HT-29 (cell line): ENCODE data around the gene KLHL22. TPM values are rescaled to one million over a fixed set of nuclear protein-coding genes. Genes with fewer than 3 reads are reported as not detected.

Experiments
- DNase-seq: peaks from one replicate; pipeline ENCODE4 v3.0.0-alpha.2; 2015; ENCODE audit warnings: low spot score
- total RNA-seq: library from RNA; depleted of rRNA; stranded (reverse); fragments of >200 nt; shearing (Covaris generic); gene quantifications from 2 replicates; pipeline ENCODE4 v1.2.3, GENCODE V29; 2014

The KLHL22 gene
- total RNA-seq, 1 experiment from 2014 or later: 15.7 TPM

DNA sequence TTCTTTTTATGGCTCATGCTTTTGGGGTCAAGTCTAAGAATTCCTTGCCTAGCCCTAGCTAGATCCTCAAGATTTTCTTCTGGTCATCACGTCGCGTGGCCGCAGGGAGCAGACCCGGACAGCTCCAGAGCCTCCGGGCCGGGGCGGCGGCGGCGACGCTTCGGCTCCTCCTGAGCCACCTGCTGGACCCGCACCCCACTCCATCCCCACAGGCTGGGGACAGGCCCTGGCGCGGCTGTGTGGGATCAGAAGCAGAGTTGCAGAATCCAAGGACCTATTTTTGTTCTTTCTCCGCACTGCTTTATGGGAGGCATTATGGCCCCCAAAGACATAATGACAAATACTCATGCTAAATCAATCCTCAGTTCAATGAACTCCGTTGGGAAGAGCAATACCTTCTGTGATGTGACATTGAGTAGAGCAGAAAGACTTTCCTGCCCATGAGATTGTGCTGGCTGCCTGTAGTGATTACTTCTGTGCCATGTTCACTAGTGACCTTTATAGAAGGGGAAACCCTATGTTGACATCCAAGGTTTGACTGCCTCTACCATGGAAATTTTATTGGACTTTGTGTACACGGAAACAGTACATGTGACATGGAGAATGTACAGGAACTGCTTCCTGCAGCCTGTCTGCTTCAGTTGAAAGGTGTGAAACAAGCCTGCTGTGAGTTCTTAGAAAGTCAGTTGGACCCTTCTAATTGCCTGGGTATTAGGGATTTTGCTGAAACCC, 45.6 kb downstream of the KLHL22 start:
- no peak for DNase-seq

DNA sequence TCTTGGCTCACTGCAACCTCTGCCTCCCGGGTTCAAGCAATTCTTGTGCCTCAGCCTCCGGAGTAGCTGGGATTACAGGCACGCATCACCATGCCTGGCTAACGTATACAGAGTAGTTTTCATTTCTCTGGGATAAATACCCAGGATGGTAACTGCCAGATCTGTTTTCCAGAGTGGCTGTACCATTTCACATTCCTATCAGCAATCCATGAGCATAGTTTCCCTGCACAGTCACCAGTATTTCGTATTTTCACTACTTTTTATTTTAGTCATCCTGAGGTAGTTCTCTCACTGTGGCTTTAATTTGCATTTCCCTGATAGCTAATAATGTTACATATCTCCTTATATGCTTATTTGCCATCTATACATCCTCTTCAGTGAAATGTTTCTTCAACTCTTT, 47.0 kb downstream of the KLHL22 start:
- DNase-seq: no peak

DNA sequence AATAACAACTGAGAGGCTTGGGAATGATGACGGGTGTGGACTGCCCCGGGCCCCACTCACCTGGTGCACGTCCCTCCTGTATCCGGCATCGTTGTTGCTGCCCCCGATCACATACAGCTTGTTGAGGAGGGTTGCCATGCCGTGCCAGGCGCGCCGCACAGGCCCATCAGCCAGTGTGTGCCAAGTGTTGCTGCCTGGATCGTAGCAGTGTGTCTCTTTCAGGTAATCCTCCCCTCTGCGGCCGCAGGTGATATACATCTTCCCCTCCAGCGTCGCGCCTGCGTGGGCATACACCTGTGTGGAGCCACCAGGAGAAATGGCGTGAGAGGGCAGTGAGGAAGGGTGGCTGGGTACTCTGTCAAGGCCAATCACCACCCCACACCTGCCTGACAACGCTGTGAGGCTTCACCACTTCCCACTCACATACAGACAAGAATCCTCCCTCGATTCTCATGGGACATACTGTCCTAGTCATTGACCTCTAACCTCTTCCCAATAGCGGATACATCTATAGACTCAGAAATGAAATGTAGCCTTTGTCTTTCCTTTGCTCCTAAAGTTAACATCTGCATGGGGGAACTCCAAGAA, 49.1 kb downstream of the KLHL22 start:
- DNase-seq: no peak

DNA sequence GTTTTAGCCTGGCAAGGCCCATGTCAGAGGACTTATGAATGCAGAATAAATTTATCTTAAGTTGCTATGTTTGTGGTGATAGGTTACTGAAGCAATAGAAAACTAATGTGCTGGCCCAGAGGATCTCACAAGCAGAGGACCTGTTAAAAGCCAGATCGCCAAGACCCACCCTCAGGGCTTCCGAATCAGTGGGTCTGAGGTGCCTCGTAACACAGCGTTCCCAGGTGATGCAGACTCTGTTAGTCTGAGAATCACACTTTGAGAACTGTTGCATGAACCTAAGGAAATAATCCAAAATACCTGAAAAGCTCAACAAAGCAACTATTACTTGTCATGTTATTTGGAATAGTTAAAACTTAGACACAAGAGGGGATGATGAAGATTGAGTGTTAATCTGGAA, 51.3 kb downstream of the KLHL22 start:
- no peak for DNase-seq

DNA sequence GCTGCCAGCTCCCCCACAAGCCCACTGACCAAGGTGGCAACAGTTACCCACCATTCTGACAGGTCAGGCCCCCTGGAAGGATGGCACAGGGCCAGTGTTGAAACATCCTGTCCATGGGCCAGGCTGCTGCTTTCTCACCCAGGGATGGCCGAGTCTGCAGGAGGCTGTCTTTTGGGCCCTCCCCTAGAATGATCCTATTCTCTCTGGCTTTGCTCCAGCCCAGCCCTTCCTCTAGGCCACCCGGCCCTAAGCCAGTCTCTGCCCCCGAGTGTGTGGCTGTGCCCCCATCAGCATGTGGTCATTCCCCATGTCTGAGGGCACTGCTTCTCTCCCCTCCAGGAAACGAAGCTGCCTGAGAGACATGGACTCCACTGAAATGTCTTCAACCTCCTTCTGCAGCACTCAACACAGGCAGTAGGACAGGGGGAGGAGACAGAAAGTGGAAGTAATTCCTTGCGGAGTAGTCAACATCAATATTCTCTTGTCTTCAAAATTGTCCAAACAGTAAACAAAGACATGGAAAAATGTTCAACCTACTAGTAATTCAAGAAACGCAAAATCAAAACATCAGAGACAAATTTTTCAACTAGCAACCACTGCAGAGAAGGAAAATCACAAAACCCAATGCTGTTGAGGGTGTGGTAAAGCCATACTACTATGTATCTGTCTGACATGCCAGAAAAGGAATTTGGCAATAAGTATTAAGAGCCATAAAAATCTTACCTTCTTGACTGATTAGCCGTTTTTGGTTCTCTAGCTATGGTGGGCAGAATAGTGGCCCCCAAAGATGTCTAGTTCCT, 52.9 kb downstream of the KLHL22 start:
- DNase-seq: no peak

DNA sequence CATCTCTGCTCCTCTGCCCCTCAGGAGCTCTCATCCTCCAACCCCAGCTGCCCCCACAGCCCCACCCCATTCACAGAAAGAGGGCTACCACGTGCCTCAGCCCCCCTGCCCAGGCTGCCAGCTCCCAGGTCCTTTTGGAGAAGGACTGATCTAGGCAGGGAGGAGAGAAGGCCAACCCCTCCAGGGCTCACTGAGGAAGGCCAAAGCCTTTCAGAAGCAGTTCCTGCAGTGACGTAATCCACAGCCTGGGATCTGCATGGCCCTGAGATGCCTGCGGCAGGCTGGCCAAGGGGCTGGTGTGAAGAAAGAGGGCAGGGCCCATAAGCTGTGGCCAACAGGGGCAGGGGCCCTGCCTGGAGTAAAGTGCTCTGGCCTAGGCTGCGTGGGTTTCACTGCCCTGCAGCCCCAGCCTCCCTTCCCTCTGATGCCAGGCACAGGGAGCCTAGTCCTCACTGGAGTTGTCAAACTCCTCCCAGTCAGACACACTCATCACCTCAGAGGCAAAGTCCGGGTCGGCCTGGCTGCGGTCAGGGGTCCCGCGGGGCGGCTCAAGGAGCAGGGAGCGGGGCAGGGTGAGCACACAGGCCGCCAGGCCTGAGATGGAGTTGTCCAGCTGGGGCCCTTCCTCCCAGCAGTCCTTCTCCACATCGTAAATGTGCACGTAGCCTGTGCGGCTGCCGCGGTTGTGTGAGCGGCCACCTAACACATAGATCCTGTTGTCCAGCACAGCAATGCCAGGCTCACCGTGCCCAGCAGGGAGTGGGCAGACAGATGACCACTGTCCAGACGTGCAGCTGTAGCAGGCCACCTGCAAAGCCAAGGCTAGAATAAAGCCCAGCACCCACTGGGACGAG, 53.7 kb downstream of the KLHL22 start:
- no peak for DNase-seq

DNA sequence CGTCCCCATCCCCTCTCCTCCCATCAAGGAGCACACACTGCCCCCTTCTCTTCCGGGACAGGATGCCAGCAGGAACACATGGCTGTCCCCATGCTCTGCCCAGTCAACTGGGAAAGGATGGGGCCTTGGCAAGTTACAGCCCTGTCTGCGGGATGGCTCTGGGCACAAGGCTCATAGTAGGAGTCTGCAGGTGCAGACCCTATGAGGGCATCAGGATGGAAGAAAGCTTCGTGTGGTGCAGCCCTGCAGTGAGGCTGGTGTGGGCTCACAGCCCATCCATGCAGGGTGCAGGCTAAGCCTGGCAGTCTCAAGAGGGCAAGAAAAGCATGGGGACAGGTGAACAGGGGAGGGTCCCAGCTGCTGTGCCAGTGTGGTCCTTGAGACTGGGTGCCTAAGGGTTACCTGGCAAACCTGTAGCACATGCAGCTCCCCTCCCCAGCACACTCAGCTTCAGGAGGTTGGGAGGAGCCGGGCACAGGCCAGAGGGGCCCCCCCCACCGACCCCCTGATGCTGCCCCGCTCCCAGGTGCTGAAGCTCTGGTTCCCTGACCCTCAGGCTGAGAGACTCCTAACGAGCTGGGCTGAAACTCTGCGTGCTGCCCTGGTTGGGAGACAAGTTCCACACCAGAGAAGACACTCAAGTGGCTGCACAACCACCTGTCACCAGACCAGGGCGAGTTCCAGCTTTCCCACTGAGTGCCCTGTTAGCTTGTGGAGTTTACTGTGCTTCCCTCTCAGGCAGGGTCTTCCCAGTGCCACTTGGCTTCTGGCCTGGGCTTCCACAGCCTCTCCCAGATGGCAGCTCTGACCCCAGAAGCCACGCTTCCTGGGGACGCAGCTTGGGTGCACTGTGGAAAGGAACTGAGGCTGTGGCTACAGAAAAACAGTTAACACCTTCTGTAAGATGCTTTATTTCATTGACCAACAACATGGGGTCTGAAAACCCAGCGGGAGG, 54.7 kb downstream of the KLHL22 start:
- no peak for DNase-seq

DNA sequence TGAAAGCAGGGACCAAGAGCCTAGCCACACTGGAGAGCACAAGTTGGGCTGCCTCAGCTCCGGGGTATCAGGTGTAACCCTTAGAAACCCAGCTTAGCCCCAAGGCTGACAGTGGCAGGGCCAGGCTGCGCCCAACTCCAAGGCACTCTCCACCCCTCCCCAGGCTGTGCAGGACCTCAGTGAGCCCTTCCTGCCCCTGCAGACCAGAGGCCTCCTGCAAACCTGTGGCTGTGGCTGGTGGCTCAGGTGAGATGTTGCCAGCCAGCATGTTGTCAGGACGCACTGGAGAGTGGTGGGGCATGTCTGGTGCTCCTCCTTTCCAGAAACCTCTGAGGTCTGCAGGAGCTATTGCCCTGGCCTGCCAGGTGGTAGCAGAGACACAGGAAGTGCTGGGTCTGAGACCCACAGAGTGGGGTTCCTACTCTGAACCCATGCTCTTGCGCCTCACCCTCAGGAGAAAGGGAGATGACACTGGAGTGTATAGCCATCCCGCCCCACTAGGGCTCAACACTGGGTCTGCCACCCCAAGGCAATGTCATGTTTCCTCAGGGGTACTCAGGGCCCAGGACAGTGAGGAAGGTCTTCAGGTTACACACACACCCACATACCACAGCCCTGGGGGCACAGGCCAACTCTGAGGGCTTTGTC, 55.5 kb downstream of the KLHL22 start:
- no peak for DNase-seq

DNA sequence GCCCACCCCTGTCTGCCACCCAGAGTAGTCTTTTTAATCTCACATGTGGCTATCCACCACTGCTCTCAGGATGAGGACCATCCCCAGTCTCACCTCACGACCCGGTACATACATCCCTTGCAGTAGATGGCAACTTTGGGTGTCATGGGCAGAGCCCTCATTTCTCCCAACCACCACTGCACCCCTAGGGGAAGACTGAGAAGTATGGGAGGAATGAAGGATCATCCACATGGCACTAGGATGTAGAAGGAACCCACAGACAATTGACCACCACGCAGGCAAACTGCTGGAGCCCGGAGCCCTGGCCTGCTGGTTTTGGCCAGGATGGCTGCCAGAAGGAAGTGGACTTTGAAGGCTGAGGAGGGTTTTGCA, 56.1 kb downstream of the KLHL22 start:
- no peak for DNase-seq

DNA sequence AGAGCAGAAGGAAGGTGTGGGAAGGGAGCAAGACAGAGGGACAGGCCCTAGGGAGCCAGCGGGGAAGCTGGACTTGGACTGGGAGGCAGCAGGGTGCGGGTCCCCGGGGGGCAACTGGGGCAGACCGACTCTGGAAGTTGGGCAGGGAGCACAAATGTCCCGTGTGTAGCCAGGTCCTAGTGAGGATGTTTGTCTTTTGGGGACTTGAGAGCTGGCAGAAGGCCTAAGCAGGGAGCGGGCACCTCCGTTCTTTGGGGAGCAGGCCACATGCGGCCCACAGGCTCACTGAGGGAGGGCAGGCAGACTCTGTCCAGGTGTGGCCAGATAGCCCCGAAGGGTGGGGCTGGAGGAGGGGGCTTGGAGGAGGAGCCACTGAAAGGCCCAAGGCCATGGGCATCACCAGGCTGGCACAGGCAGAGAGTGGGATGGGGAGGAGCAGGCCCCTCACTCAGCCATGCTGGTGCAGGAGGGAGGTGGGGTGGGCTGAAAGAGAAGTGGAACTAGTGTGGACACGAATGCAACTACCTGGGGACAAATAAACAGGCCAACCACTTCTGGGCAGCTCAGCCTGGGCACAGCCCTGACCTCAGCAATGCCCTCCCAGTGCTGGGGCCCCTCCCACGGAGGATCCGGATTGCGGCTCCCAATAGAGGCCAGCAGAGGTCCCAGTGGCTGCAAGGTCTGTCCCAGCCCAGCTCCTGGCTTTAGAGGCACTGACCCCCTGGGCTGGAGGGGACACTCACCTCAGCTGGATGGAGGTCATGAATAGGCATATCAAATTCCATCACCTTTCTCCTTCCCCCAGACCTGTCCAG, 56.7 kb downstream of the KLHL22 start:
- no peak for DNase-seq

DNA sequence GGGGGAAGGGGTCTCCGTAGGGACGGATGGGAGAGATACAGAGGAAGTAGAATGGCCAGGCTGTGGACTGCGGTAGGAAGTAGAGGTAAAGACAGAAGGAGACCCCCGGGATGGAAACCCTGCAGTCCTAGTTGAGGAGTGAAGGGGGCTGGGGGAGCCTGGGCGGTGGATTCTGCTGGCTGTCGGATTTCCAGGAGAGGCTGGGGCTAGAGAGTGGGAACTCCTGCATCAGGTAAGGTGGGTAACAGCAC, 57.2 kb downstream of the KLHL22 start:
- no peak for DNase-seq

DNA sequence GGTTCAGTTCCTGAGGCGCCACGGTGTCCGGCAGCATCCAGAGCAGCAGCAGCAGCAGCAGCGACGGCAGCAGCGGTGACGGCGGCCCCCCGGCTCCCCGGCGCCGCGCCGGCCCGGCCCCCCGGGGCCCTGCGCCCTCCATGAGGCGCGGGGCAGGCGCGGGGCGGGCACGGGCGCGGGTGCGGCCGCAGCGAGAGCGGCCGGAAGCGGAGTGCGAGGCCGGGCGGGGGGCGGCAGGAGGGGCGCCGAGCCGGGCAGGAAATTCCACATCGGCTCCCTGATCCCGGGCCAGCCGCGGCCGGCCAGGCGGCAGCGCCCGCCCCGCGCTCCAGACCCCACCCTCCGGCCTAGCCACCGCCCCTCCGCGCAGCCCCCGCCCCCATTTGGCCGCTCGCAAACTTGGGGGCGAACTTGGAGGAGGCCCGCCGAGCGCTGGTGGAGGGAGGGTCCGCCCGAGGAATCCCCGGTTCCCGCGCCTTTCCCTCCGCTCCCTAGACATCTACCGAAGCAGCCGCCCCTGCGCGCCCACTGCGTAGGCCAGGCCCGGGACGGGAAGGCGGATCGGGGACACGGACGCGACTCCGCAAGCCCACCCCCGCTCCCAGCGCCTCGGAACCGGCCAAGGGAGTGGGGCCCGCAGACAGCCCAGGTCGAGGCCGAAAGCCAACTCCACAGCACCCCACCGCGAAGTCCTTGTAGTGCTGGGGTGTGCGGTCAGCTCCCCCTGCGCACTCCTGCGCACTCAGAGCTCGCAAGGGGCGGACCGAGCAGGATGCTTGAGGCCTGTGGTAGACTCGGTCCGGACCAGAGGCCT, 57.8 kb downstream of the KLHL22 start, which contains the start of gene SCARF2:
SCARF2 (minus strand) TSS at position 213 of the 814 bp plus-strand sequence; CDS start at position 142, 71 bp downstream.
- DNase-seq: no peak

DNA sequence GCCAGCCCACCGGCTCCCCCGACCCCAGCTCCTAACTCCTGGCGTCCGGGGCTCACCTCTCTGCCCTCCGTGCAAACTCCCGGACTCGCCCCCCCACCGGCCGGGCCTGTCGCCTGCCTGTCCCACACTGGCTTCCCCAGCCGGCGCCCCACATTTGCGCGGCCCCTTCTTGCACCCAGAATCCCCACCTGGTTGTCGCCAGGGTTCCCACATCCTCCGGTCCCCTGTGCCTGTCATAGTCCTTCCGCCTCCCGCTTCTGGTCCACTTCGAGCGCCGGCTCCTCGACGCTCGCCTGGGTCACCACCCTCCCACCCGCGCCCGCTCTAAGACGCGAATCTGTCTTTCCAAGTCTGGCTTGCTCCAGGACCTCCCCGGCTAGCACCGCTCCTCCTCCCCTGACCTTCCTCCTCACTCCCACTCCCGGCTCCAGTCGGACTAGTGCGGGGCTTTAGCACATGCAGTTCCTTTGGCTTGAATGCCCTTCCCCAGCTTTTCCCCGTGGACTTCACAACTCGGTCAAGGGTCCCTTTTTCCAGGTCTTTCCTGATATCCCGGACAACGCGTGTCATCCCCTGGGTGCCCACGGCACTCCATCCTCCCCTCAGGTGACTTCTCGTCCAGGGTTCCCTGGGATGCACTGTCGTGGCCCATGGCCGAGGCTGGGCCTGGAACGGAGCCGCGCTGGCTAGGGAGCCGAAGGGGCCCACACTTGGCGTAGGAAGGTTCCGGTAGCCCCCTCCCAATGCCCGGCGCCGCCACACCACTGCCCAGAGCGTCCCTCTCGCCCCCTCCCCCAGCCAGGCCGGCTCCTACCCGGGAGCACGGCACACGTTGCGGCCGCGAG, 58.6 kb downstream of the KLHL22 start:
- no peak for DNase-seq

DNA sequence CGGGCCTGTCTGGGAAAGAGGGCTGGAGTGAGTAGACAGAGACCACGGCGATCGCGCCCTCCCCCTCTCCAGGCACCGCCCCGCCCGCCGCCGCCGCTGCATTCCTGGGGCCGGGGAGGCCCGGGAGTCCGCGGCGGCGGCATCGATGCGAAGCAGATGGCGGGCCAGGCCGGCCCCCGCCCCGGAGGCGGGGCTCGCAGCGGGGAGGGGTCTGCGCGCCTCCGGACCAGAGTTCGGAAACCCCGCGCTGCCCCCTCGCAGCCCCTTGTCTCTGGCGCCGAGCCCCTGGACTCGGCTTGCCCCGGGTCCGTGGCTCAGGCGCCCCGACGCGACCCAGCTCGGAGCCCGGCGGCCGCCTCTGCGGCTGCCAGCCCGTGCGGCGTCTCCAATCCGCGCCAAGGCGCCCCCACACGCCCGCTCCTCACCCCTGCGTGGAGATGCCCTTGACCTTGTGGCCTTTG, 59.3 kb downstream of the KLHL22 start:
- no peak for DNase-seq

DNA sequence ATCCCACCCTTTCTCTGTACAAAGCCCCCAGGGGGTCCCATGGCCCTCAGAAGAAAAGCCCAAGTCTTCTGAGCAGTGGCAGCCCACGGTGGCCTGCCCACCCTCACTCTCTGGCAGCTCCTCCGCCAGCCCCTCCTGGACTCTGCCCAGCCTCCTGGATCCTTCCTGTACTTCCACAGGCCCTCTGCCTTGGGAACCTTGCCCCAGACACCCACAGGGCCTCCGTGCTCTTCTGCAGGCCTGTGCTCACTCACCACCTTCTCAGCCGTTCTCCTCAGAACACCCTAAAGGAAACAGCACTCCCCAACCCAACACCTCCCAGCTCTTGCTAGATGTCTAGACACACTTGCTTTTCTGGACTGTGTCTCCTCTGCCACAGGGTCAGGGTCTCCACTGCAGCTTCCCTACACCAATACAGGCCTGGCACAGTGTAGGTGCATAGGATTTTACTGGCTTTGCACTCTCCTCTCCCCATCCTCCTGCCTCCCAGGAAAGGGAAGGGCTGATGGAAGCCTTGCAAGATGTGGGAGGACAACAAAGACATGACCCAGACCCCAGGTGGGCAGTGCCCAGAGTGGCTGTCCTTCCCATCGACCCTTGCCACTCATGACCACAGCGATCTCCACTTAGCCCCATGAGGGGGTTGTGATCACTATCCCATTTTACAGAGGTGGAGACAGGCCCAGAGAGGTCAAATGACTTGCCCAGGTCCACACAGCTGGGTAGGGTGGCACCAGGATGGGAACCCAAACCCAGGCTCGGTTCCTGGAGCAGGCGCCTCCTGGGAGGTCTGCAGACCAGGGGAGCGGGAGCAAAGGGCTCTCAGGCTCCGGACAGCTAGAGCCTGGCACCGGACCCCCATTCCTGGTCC, 59.9 kb downstream of the KLHL22 start:
- no peak for DNase-seq

DNA sequence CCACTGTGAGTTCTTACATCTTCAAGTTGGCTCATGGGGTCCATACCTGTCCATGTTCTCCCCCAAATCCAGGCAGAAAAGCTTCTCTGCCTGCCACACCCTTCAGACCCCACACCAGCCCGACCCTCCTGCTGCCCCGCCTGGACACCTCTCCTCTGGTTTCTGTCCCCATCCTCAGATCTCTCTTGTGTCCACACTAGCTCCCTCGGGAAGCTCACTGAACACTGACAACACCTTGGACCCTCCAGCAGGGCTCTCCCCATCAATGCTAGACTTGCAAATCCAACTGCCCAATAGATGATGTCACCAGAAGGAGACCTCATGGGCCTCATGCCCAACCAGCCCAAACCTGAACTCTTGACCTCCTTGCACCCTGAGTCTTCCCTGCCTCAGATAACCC, 60.8 kb downstream of the KLHL22 start:
- DNase-seq: no peak
